GM23248 (cell line): ENCODE measurements around the gene HDHD2. TPM values are rescaled to one million over a fixed set of nuclear protein-coding genes. Genes with fewer than 3 reads are reported as not detected.

Experiments used
- DNase-seq: peaks from one replicate; pipeline ENCODE4 v3.0.0-alpha.2; 2015
- H2AFZ ChIP-seq: fragments of 200-600 bp; sonication (generic); 2 replicates; pipeline ENCODE4 v1.6.1; 2016; ENCODE audit warnings: antibody characterized with exemption
- H3F3A ChIP-seq: fragments of 200-600 bp; sonication (generic); 2 replicates; pipeline ENCODE4 v1.6.1; 2016; ENCODE audit warnings: mild to moderate bottlenecking, antibody characterized with exemption, mixed run types; ENCODE audit not compliant: insufficient read depth
- H3K27ac ChIP-seq: fragments of 200-600 bp; sonication (generic); 2 replicates; pipeline ENCODE4 v1.5.1; 2016; ENCODE audit warnings: mild to moderate bottlenecking
- H3K27me3 ChIP-seq: fragments of 200-600 bp; sonication (generic); replicated peaks from 2 replicates; pipeline ENCODE4 v1.6.1; 2016; ENCODE audit warnings: mild to moderate bottlenecking; ENCODE audit not compliant: insufficient read depth
- H3K36me3 ChIP-seq: fragments of 200-600 bp; sonication (generic); 2 replicates; pipeline ENCODE4 v1.6.1; 2016; ENCODE audit warnings: low read depth, mild to moderate bottlenecking
- H3K4me1 ChIP-seq: fragments of 200-600 bp; sonication (generic); 2 replicates; pipeline ENCODE4 v1.6.1; 2016; ENCODE audit warnings: mild to moderate bottlenecking; ENCODE audit not compliant: insufficient read depth
- H3K4me2 ChIP-seq: fragments of 200-600 bp; sonication (generic); one replicate; pipeline ENCODE4 v1.6.1; 2016; ENCODE audit warnings: mild to moderate bottlenecking; ENCODE audit not compliant: unreplicated experiment
- H3K4me3 ChIP-seq: fragments of 200-600 bp; sonication (generic); 2 replicates; pipeline ENCODE4 v1.5.1; 2016; ENCODE audit warnings: mild to moderate bottlenecking
- H3K79me2 ChIP-seq: fragments of 200-600 bp; sonication (generic); 2 replicates; pipeline ENCODE4 v1.6.1; 2016; ENCODE audit warnings: mild to moderate bottlenecking; ENCODE audit not compliant: insufficient read depth
- H3K9ac ChIP-seq: fragments of 200-600 bp; sonication (generic); 2 replicates; pipeline ENCODE4 v1.6.1; 2016; ENCODE audit warnings: mild to moderate bottlenecking
- H3K9me2 ChIP-seq: fragments of 200-600 bp; sonication (generic); 2 replicates; pipeline ENCODE4 v1.6.1; 2016; ENCODE audit warnings: mixed run types, mild to moderate bottlenecking, moderate library complexity; ENCODE audit not compliant: insufficient read depth
- H3K9me3 ChIP-seq: fragments of 200-600 bp; sonication (generic); one replicate; pipeline ENCODE4 v1.6.1; 2017; ENCODE audit warnings: low read depth
- H4K20me1 ChIP-seq: fragments of 200-600 bp; sonication (generic); 2 replicates; pipeline ENCODE4 v1.6.0; 2016; ENCODE audit not compliant: insufficient read depth
- EZH2 ChIP-seq: fragments of 200-600 bp; sonication (generic); IDR thresholded peaks from 2 replicates; pipeline ENCODE4 v1.6.1; 2018; ENCODE audit warnings: antibody characterized with exemption, mild to moderate bottlenecking; ENCODE audit not compliant: insufficient read depth, poor library complexity, severe bottlenecking
- EZH2phosphoT487 ChIP-seq: fragments of 200-600 bp; sonication (generic); IDR thresholded peaks from 2 replicates; pipeline ENCODE4 v1.6.1; 2018; ENCODE audit warnings: antibody characterized with exemption, moderate library complexity, mild to moderate bottlenecking, low read depth; ENCODE audit not compliant: insufficient read depth
- WGBS, 2 experiments: methylation state at CpG; one replicate each; pipeline ENCODE4 v1.1.6; 2015 to 2017; ENCODE audit warnings: low lambda C conversion rate in 2 of 2, low coverage in 1 of 2; ENCODE audit errors: missing lambda C conversion rate in 2 of 2; 5-methylcytosine and 5-hydroxymethylcytosine counted together
- in situ Hi-C: fragments of 300-500 bp; cut with MboI; formaldehyde crosslinking; loops from 2 replicates; pipeline ENCODE4 v1.15.0; 2020
- polyA plus RNA-seq: library from polyadenylated mRNA; unstranded; fragments of >200 nt; fragmentation: Nextera tagmentation; extraction: Ambion mirVana; gene quantifications from 2 replicates; pipeline ENCODE4 v1.2.1, GENCODE V29; 2016
- total RNA-seq: library from RNA; depleted of rRNA; stranded (reverse); fragments of >200 nt; shearing (Covaris generic); gene quantifications from 2 replicates; pipeline ENCODE4 v1.2.3, GENCODE V29; 2014

HDHD2 gene
- total and polyA plus RNA-seq, 2 experiments from 2014 or later, result 14.2 to 25.4 TPM

GRCh38 chr18:47077111-47077510 lies 73.2 kb downstream of the HDHD2 start:
- no peaks in the 10 kb centered on the region for H3K36me3 ChIP-seq
- H3K27me3 ChIP-seq, result no peaks in the 10 kb centered on the region
- no peak overlapping the region for H3K9ac ChIP-seq
- H3K27ac ChIP-seq, result no peak overlapping the region
- WGBS, 2 experiments, result 78 to 87% methylated on average over 7 of the region's 7 CpGs
- H2AFZ ChIP-seq, result no peak overlapping the region
- H3K9me3 ChIP-seq, result no peaks in the 10 kb centered on the region
- no peaks in the 10 kb centered on the region for H3K4me1 ChIP-seq
- no peaks in the 10 kb centered on the region for H3K9me2 ChIP-seq
- TF ChIP-seq EZH2 (no peak), EZH2phosphoT487 (no peak)
- no peaks in the 10 kb centered on the region for H3K79me2 ChIP-seq
- no peaks in the 10 kb centered on the region for H4K20me1 ChIP-seq
- no peak overlapping the region for H3K4me2 ChIP-seq
- in situ Hi-C loops, result no loop called here
- H3F3A ChIP-seq, result no peaks in the 10 kb centered on the region
- no peak overlapping the region for H3K4me3 ChIP-seq
- DNase-seq, result no peak

GRCh38 chr18:47075098-47075883 lies 75.0 kb downstream of the HDHD2 start:
- H3K79me2 ChIP-seq, result no peaks in the 10 kb centered on the region
- TF ChIP-seq EZH2 (no peak), EZH2phosphoT487 (no peak)
- DNase-seq, result no peak
- no peak overlapping the region for H3K27ac ChIP-seq
- H4K20me1 ChIP-seq, result no peaks in the 10 kb centered on the region
- H3K36me3 ChIP-seq, result no peaks in the 10 kb centered on the region
- H3K9me3 ChIP-seq, result no peaks in the 10 kb centered on the region
- H3K9me2 ChIP-seq, result no peaks in the 10 kb centered on the region
- in situ Hi-C loops, result no loop called here
- H3K4me3 ChIP-seq, result no peak overlapping the region
- H2AFZ ChIP-seq, result peak overlapping the region; percentile 15; the same call in 1 of the 2 replicates
- H3K4me1 ChIP-seq, result no peaks in the 10 kb centered on the region
- H3K9ac ChIP-seq, result no peak overlapping the region
- 56 to 60% methylated on average over 13 of the region's 13 CpGs for WGBS, 2 experiments
- H3K27me3 ChIP-seq, result no peaks in the 10 kb centered on the region
- H3K4me2 ChIP-seq, result no peak overlapping the region
- H3F3A ChIP-seq, result no peaks in the 10 kb centered on the region

- in situ Hi-C loops, result no loop called here
- no peak overlapping the region for H3K4me2 ChIP-seq
- no peaks in the 10 kb centered on the region for H3K9me2 ChIP-seq
These were observed 82.7 kb downstream of the HDHD2 start for GRCh38 chr18:47067648-47068047.

GRCh38 chr18:47063096-47063495 lies 87.2 kb downstream of the HDHD2 start:
- H3K79me2 ChIP-seq, result no peaks in the 10 kb centered on the region
- H3K27ac ChIP-seq, result no peak overlapping the region
- no peaks in the 10 kb centered on the region for H3K9me2 ChIP-seq
- in situ Hi-C loops, result no loop called here
- TF ChIP-seq EZH2 (no peak), EZH2phosphoT487 (no peak)
- H3K4me1 ChIP-seq, result no peaks in the 10 kb centered on the region
- H2AFZ ChIP-seq, result no peak overlapping the region
- no peak overlapping the region for H3K9ac ChIP-seq
- H3K27me3 ChIP-seq, result no peaks in the 10 kb centered on the region
- H3K9me3 ChIP-seq, result no peaks in the 10 kb centered on the region
- no peak overlapping the region for H3K4me3 ChIP-seq
- 81 to 82% methylated on average over 8 of the region's 8 CpGs for WGBS, 2 experiments
- H3K4me2 ChIP-seq, result no peak overlapping the region
- no peaks in the 10 kb centered on the region for H3F3A ChIP-seq
- no peaks in the 10 kb centered on the region for H3K36me3 ChIP-seq
- DNase-seq, result no peak
- no peaks in the 10 kb centered on the region for H4K20me1 ChIP-seq

More at GRCh38 chr18:47067648-47068047, 82.7 kb downstream of the HDHD2 start:
- 46 to 49% methylated on average over 3 of the region's 3 CpGs for WGBS, 2 experiments
- H3K27ac ChIP-seq, result no peak overlapping the region
- H3K27me3 ChIP-seq, result no peaks in the 10 kb centered on the region
- no peaks in the 10 kb centered on the region for H3K36me3 ChIP-seq
- H3K4me1 ChIP-seq, result no peaks in the 10 kb centered on the region
- TF ChIP-seq EZH2phosphoT487, result no peak
- no peak for TF ChIP-seq EZH2
- H3K4me3 ChIP-seq, result no peak overlapping the region
- DNase-seq, result no peak
- H3K79me2 ChIP-seq, result no peaks in the 10 kb centered on the region
- no peak overlapping the region for H3K9ac ChIP-seq
- no peak overlapping the region for H2AFZ ChIP-seq
- H3F3A ChIP-seq, result no peaks in the 10 kb centered on the region
- no peaks in the 10 kb centered on the region for H4K20me1 ChIP-seq
- no peaks in the 10 kb centered on the region for H3K9me3 ChIP-seq
